ENCODE results near the gene YARS1.
"Not testable (repeated sequence)": the region's sequence is repeated elsewhere in the genome, so short reads cannot be mapped to it uniquely, and the experiment has no call there.

The YARS1 gene

DNA sequence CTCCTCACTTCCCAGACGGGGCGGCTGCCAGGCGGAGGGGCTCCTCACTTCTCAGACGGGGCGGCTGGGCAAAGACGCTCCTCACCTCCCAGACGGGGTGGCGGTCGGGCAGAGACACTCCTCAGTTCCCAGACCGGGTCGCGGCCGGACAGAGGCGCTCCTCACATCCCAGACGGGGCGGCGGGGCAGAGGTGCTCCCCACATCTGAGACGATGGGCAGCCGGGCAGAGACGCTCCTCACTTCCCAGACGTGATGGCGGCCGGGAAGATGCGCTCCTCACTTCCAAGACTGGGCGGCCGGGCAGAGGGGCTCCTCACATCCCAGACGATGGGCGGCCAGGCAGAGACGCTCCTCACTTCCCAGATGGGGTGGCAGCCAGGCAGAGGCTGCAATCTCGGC is 12.7 kb downstream of the YARS1 start:
- not testable (repeated sequence) for H3K9me3 Mint-ChIP-seq, H3K27me3 Mint-ChIP-seq, DNase-seq, H3K4me3 Mint-ChIP-seq, H3K27ac Mint-ChIP-seq
- H3K4me1 Mint-ChIP-seq (ENCODE audit: low read depth) = peaks cover 47% of the 10 kb centered on the region
- peaks cover 94% of the 10 kb centered on the region for H3K36me3 Mint-ChIP-seq (ENCODE audit: low read depth)

GRCh38 chr1:32801096-32801715 is 16.0 kb downstream of the YARS1 start:
- DNase-seq = peak; percentile 48
- peak overlapping the region; percentile 92 for H3K27ac Mint-ChIP-seq
- H3K4me3 Mint-ChIP-seq = peak overlapping the region; percentile 49
- H3K9me3 Mint-ChIP-seq = no peaks in the 10 kb centered on the region
- peaks cover 63% of the 10 kb centered on the region for H3K4me1 Mint-ChIP-seq (ENCODE audit: low read depth)
- H3K36me3 Mint-ChIP-seq (ENCODE audit: low read depth) = peaks cover 89% of the 10 kb centered on the region
- no peaks in the 10 kb centered on the region for H3K27me3 Mint-ChIP-seq

DNA sequence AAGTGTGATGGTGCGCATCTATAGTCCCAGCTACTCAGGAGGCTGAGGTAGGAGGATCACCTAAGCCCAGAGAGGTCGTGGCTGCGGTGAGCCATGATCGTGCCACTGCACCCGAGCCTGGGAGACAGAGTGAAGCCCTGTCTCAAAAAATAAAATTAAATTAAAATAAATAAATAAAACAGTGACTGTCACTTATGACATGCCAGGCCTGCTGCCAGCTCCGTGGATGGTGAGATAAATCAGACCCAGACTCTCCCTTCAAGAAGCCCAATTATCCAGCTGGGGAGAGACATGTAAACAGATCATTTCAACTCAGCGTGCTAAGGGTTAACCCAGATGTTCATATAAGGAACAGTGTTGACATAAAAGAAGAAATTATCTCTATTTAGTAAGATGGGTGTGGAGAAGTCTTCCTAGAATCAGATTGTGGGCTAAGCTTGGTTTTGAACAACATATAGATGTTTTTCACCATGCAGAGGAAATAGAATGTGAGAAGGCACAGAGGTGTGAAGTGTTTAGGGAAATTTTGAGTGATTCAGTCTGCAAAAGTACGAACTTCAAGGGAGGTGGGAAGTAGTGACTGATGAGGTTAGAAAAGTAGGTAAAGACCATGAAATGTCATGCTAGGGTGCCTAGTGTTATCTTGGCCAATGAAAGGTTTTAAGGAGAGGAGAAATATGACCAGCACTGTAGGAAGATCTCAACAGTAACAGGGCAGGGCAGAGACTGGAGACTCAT is 18.3 kb downstream of the YARS1 start:
- H3K9me3 Mint-ChIP-seq = no peaks in the 10 kb centered on the region
- H3K4me1 Mint-ChIP-seq (ENCODE audit: low read depth) = peaks cover 66% of the 10 kb centered on the region
- H3K27ac Mint-ChIP-seq = peak overlapping the region; percentile 94
- H3K4me3 Mint-ChIP-seq = peak overlapping the region; percentile 37
- no peak for DNase-seq
- peaks cover 85% of the 10 kb centered on the region for H3K36me3 Mint-ChIP-seq (ENCODE audit: low read depth)
- no peaks in the 10 kb centered on the region for H3K27me3 Mint-ChIP-seq

DNA sequence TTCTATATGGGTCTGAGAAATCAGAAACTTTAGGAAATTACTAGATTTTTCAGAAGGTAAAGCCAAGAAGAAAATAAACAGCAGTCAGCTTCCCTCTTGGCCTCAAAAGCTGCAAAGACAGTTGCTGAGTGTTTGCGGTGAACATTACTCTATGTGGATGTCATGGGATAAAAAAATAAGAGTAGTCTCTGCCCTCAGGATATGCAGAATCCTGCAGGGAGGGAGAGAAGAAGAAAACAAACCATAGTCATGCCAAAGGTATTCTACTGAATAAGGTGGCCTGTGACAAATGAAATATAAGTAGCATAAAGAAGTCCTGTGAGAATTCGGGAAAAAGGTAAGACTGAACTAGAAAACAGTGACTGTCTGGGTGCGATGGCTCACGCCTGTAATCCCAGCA is 19.0 kb downstream of the YARS1 start:
- H3K4me1 Mint-ChIP-seq (ENCODE audit: low read depth) = peaks cover 64% of the 10 kb centered on the region
- no peaks in the 10 kb centered on the region for H3K9me3 Mint-ChIP-seq
- no peaks in the 10 kb centered on the region for H3K27me3 Mint-ChIP-seq
- no peak for DNase-seq
- peaks cover 85% of the 10 kb centered on the region for H3K36me3 Mint-ChIP-seq (ENCODE audit: low read depth)
- peak overlapping the region; percentile 25 for H3K4me3 Mint-ChIP-seq
- peak overlapping the region; percentile 94 for H3K27ac Mint-ChIP-seq

DNA sequence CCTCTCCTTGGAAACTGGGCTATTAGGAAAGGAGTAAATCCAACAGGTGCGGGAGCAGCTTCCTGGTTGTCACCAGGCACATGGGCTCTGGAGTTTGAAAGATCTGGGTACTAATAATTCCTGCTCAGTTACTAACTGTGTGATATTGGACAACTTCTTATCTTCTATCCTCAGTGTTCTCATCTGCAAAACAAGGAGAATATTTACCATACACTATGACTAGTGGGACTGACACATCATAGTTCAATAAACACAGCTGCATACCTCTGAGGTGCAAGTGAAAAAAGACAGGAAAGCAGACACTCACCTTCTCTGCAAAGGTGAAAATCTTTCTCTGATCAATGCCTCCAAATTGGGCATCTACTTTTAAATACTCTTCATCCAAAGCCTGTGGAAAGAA is 19.7 kb downstream of the YARS1 start:
- H3K27ac Mint-ChIP-seq = peak overlapping the region; percentile 84
- H3K27me3 Mint-ChIP-seq = no peaks in the 10 kb centered on the region
- H3K4me1 Mint-ChIP-seq (ENCODE audit: low read depth) = peaks cover 61% of the 10 kb centered on the region
- H3K4me3 Mint-ChIP-seq = no peak overlapping the region
- no peaks in the 10 kb centered on the region for H3K9me3 Mint-ChIP-seq
- H3K36me3 Mint-ChIP-seq (ENCODE audit: low read depth) = peaks cover 82% of the 10 kb centered on the region
- no peak for DNase-seq

GRCh38 chr1:32795763-32796162 is 21.4 kb downstream of the YARS1 start:
- DNase-seq, H3K9me3 Mint-ChIP-seq, H3K4me3 Mint-ChIP-seq, H3K27me3 Mint-ChIP-seq: not testable (repeated sequence)
- peak overlapping the region; percentile 37 for H3K27ac Mint-ChIP-seq
- peaks cover 85% of the 10 kb centered on the region for H3K36me3 Mint-ChIP-seq (ENCODE audit: low read depth)
- H3K4me1 Mint-ChIP-seq (ENCODE audit: low read depth) = peaks cover 60% of the 10 kb centered on the region

GRCh38 chr1:32791881-32792280 is 25.3 kb downstream of the YARS1 start:
- H3K9me3 Mint-ChIP-seq = no peaks in the 10 kb centered on the region
- H3K4me3 Mint-ChIP-seq = no peak overlapping the region
- H3K4me1 Mint-ChIP-seq (ENCODE audit: low read depth) = peaks cover 24% of the 10 kb centered on the region
- DNase-seq = no peak
- peaks cover 77% of the 10 kb centered on the region for H3K36me3 Mint-ChIP-seq (ENCODE audit: low read depth)
- no peak overlapping the region for H3K27ac Mint-ChIP-seq
- H3K27me3 Mint-ChIP-seq = no peaks in the 10 kb centered on the region

GRCh38 chr1:32789356-32789755 is 27.8 kb downstream of the YARS1 start:
- peaks cover 83% of the 10 kb centered on the region for H3K36me3 Mint-ChIP-seq (ENCODE audit: low read depth)
- H3K4me3 Mint-ChIP-seq, H3K9me3 Mint-ChIP-seq, H3K27ac Mint-ChIP-seq, H3K27me3 Mint-ChIP-seq, DNase-seq: not testable (repeated sequence)
- peaks cover 20% of the 10 kb centered on the region for H3K4me1 Mint-ChIP-seq (ENCODE audit: low read depth)

DNA sequence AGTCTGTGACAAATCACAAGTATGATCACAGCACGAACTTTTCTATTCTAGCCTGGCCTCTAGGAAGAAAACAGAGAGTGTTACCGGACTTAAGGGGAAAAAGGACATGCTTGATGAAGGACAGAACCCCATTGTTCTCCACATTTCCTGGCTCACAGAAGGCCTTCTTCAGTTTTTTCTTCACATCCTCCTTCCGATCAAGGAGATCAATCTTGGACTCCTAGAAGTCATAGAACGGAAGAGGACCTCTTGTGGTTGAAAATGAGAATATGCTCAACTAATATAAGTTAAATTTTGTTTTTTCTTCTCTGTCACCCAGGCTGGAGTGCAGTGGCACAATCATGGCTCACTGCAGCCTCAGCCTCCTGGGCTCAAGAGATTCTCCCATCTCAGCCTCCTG is 30.3 kb downstream of the YARS1 start:
- Mint-ChIP-seq H3K9me3 (no peaks in the 10 kb centered on the region), H3K4me3 (no peak overlapping the region), H3K4me1 (ENCODE audit: low read depth) (peaks cover 10% of the 10 kb centered on the region), H3K36me3 (ENCODE audit: low read depth) (peaks cover 87% of the 10 kb centered on the region), H3K27ac (peak overlapping the region; percentile 69), H3K27me3 (no peaks in the 10 kb centered on the region)
- no peak for DNase-seq

DNA sequence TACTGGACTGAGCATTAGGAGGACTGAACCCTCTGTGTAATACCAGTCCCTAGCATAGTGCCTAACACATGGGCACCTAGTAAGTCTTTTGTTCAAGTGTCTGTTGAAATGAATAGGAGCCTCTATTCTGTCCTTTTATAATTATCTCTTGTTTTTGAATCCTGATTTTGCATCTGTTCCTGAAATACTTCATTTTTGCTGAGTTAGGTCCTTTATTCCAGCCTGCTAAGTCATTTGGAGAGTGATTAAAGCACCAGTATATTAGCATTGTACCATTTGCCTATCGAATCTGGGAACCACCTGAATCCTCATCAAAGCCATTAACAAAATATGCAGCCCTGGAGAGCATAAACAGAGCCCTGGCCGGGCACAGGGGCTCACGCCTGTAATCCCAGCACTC is 32.3 kb downstream of the YARS1 start:
- H3K36me3 Mint-ChIP-seq (ENCODE audit: low read depth) = peaks cover 90% of the 10 kb centered on the region
- H3K27me3 Mint-ChIP-seq = no peaks in the 10 kb centered on the region
- H3K27ac Mint-ChIP-seq = no peak overlapping the region
- DNase-seq = no peak
- no peaks in the 10 kb centered on the region for H3K9me3 Mint-ChIP-seq
- H3K4me1 Mint-ChIP-seq (ENCODE audit: low read depth) = peaks cover 2% of the 10 kb centered on the region
- H3K4me3 Mint-ChIP-seq = no peak overlapping the region

DNA sequence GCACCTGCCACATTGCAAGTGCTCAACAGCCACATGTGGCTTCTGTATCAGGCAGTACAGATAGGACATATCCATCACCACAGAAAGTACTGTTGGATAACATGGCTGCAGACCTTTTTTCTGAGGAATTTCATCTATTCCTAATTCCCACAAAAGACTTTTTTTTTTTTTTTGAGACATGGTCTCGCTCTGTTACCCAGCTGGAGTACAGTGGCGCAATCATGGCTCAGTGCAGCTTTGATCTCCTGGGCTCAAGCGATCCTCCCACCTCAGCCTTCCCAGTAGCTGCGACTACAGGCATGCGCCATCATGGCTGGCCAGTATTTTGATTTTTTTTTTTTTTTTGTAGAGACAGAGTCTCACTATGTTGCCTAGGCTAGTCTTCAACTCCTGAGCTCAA is 33.3 kb downstream of the YARS1 start:
- H3K36me3 Mint-ChIP-seq (ENCODE audit: low read depth) = peaks cover 90% of the 10 kb centered on the region
- H3K27ac Mint-ChIP-seq = no peak overlapping the region
- peaks cover 2% of the 10 kb centered on the region for H3K4me1 Mint-ChIP-seq (ENCODE audit: low read depth)
- no peak for DNase-seq
- no peaks in the 10 kb centered on the region for H3K27me3 Mint-ChIP-seq
- no peaks in the 10 kb centered on the region for H3K9me3 Mint-ChIP-seq
- no peak overlapping the region for H3K4me3 Mint-ChIP-seq

- H3K36me3 Mint-ChIP-seq (ENCODE audit: low read depth) = peaks cover 94% of the 10 kb centered on the region
- H3K4me3 Mint-ChIP-seq = no peak overlapping the region
- DNase-seq = no peak
- H3K27me3 Mint-ChIP-seq = no peaks in the 10 kb centered on the region
- H3K4me1 Mint-ChIP-seq (ENCODE audit: low read depth) = no peaks in the 10 kb centered on the region
- no peaks in the 10 kb centered on the region for H3K9me3 Mint-ChIP-seq
- H3K27ac Mint-ChIP-seq = peak overlapping the region; percentile 33
These were observed 35.1 kb downstream of the YARS1 start for GRCh38 chr1:32782086-32782485.

DNA sequence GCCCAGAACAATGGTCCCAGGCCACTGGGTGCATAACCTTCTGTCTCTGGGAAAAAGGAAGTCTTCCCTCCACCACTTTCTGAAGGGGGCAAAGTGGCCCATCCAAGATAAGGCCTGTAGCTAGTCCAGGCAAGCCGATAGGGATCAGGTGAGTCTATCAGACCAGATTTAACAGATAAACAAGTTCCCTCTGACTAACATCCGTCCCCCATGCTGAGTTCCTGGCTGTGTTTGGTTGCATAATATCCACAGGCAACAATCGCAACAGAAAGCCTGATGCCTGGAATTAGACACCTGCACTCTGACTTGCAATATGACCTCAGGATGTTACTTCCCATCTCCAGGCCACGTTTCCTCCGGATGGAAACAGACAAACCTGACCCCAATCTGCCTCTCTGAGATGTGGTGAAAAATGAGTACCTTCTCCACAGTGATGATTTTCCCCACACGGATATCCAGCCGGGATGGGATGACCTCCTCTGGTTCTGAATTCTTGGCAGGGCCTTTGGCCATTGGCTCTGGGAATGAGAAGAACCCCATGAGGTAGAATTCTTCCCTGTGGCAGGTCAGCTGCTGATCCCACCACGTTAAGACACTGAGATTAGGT is 36.4 kb downstream of the YARS1 start:
- no peaks in the 10 kb centered on the region for H3K9me3 Mint-ChIP-seq
- no peaks in the 10 kb centered on the region for H3K27me3 Mint-ChIP-seq
- no peak for DNase-seq
- H3K36me3 Mint-ChIP-seq (ENCODE audit: low read depth) = peaks cover 92% of the 10 kb centered on the region
- no peak overlapping the region for H3K4me3 Mint-ChIP-seq
- peaks cover 4% of the 10 kb centered on the region for H3K4me1 Mint-ChIP-seq (ENCODE audit: low read depth)
- H3K27ac Mint-ChIP-seq = no peak overlapping the region

- H3K4me3 Mint-ChIP-seq = no peak overlapping the region
- no peaks in the 10 kb centered on the region for H3K9me3 Mint-ChIP-seq
- peak overlapping the region; percentile 50 for H3K27ac Mint-ChIP-seq
- H3K27me3 Mint-ChIP-seq = no peaks in the 10 kb centered on the region
- no peak for DNase-seq
- peaks cover 93% of the 10 kb centered on the region for H3K36me3 Mint-ChIP-seq (ENCODE audit: low read depth)
- peaks cover 6% of the 10 kb centered on the region for H3K4me1 Mint-ChIP-seq (ENCODE audit: low read depth)
These were observed 37.2 kb downstream of the YARS1 start for GRCh38 chr1:32780005-32780404.

DNA sequence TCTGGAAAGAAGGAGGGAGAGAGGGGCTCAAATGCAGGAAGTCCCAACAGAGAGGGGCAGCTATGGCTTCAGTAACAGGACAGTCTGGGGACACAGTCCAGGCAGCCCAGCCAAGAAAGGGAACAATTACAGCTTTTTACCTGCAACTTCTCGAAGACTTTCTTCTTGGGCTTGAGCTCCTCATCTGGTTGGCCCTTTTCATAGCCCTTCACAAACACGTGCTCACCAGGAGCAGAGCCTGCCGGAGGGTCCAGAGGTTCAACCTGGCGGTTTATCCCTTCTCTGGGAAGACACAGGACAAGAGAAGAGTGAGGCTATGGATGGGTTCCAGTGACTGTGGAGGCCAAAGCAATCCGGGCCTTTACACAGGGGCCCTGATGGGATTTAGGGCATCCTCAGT is 37.9 kb downstream of the YARS1 start:
- H3K27me3 Mint-ChIP-seq = no peaks in the 10 kb centered on the region
- peak overlapping the region; percentile 28 for H3K27ac Mint-ChIP-seq
- H3K36me3 Mint-ChIP-seq (ENCODE audit: low read depth) = peaks cover 94% of the 10 kb centered on the region
- H3K4me1 Mint-ChIP-seq (ENCODE audit: low read depth) = peaks cover 7% of the 10 kb centered on the region
- H3K4me3 Mint-ChIP-seq = no peak overlapping the region
- H3K9me3 Mint-ChIP-seq = no peaks in the 10 kb centered on the region
- DNase-seq = no peak
